Measurements from ENCODE around the gene FBXO34. TPM values are rescaled to one million over a fixed set of nuclear protein-coding genes. Genes with fewer than 3 reads are reported as not detected.
"Not testable (repeated sequence)": the region's sequence is repeated elsewhere in the genome, so short reads cannot be mapped to it uniquely, and the experiment has no call there.

The FBXO34 gene
- polyA plus RNA-seq, 4 donors, result 33.3 to 40.5 (median 39.2) TPM

- no peak for DNase-seq (ENCODE audit: low read depth in 4 of 4, low spot score in 3 of 4)
Observed at GRCh38 chr14:55309154-55309553, 37.9 kb downstream of the FBXO34 start.

- DNase-seq (ENCODE audit: low read depth in 4 of 4, low spot score in 3 of 4), result no peak
Observed at GRCh38 chr14:55309761-55310365, 38.6 kb downstream of the FBXO34 start.

- not testable (repeated sequence) for DNase-seq (ENCODE audit: low read depth in 4 of 4, low spot score in 3 of 4)
Observed at GRCh38 chr14:55312379-55313030, 41.3 kb downstream of the FBXO34 start.

GRCh38 chr14:55313480-55313879 lies 42.3 kb downstream of the FBXO34 start:
- DNase-seq (ENCODE audit: low read depth in 4 of 4, low spot score in 3 of 4), result no peak

- no peak for DNase-seq (ENCODE audit: low read depth in 4 of 4, low spot score in 3 of 4)
Observed at GRCh38 chr14:55314449-55314848, 43.2 kb downstream of the FBXO34 start.

GRCh38 chr14:55316564-55316963 lies 45.3 kb downstream of the FBXO34 start:
- DNase-seq (ENCODE audit: low read depth in 4 of 4, low spot score in 3 of 4), result peak in 1 of 4 donors; percentile 28

- no peak for DNase-seq (ENCODE audit: low read depth in 4 of 4, low spot score in 3 of 4)
Observed at GRCh38 chr14:55317542-55318306, 46.5 kb downstream of the FBXO34 start.

GRCh38 chr14:55318694-55319093 lies 47.5 kb downstream of the FBXO34 start:
- DNase-seq (ENCODE audit: low read depth in 4 of 4, low spot score in 3 of 4), result no peak

GRCh38 chr14:55323910-55324309 lies 52.7 kb downstream of the FBXO34 start:
- DNase-seq (ENCODE audit: low read depth in 4 of 4, low spot score in 3 of 4), result no peak

- DNase-seq (ENCODE audit: low read depth in 4 of 4, low spot score in 3 of 4), result no peak
Observed at GRCh38 chr14:55324812-55325211, 53.6 kb downstream of the FBXO34 start.

GRCh38 chr14:55327179-55327578 lies 56.0 kb downstream of the FBXO34 start:
- DNase-seq (ENCODE audit: low read depth in 4 of 4, low spot score in 3 of 4), result no peak

- DNase-seq (ENCODE audit: low read depth in 4 of 4, low spot score in 3 of 4), result no peak
Observed at GRCh38 chr14:55328317-55328716, 57.1 kb downstream of the FBXO34 start.

GRCh38 chr14:55329999-55330710 lies 58.9 kb downstream of the FBXO34 start:
- no peak for DNase-seq (ENCODE audit: low read depth in 4 of 4, low spot score in 3 of 4)

- DNase-seq (ENCODE audit: low read depth in 4 of 4, low spot score in 3 of 4), result no peak
Observed at GRCh38 chr14:55332654-55333570, 61.7 kb downstream of the FBXO34 start.

- no peak for DNase-seq (ENCODE audit: low read depth in 4 of 4, low spot score in 3 of 4)
Observed at GRCh38 chr14:55333711-55334485, 62.7 kb downstream of the FBXO34 start.

- no peak for DNase-seq (ENCODE audit: low read depth in 4 of 4, low spot score in 3 of 4)
Observed at GRCh38 chr14:55336162-55336561, 64.9 kb downstream of the FBXO34 start.

GRCh38 chr14:55336691-55337090 lies 65.5 kb downstream of the FBXO34 start:
- DNase-seq (ENCODE audit: low read depth in 4 of 4, low spot score in 3 of 4), result no peak

GRCh38 chr14:55339770-55340169 lies 68.5 kb downstream of the FBXO34 start:
- DNase-seq (ENCODE audit: low read depth in 4 of 4, low spot score in 3 of 4), result no peak

GRCh38 chr14:55340482-55340881 lies 69.3 kb downstream of the FBXO34 start:
- no peak for DNase-seq (ENCODE audit: low read depth in 4 of 4, low spot score in 3 of 4)
